SHP77 treated with DMSO at 0.1 percent for 48 hours (cell line): Measurements from ENCODE around the gene MVB12A.

ENCODE experiments used
- DNase-seq: peaks from one replicate; lab custom pipeline; 2025; lab: John Stamatoyannopoulos, UW

The MVB12A gene

GRCh38 chr19:17441241-17442021 is 21.6 kb downstream of the MVB12A start:
- DNase-seq, result no peak

- no peak for DNase-seq
Observed at GRCh38 chr19:17445526-17446165, 25.8 kb downstream of the MVB12A start.

- no peak for DNase-seq
Observed at GRCh38 chr19:17447704-17448130, 27.9 kb downstream of the MVB12A start.

- no peak for DNase-seq
Observed at GRCh38 chr19:17448131-17448967, 28.5 kb downstream of the MVB12A start, which contains the start of gene TMEM221. Gene TMEM221, minus strand, starts transcription at chr19:17448668. Its CDS starts 206 bp downstream, at chr19:17448462.

- no peak for DNase-seq
Observed at GRCh38 chr19:17450264-17451075, 30.6 kb downstream of the MVB12A start.

GRCh38 chr19:17451820-17452219 is 32.0 kb downstream of the MVB12A start:
- DNase-seq, result no peak

- no peak for DNase-seq
Observed at GRCh38 chr19:17454576-17455071, 34.8 kb downstream of the MVB12A start.

GRCh38 chr19:17455308-17456123 is 35.7 kb downstream of the MVB12A start:
- no peak for DNase-seq

- no peak for DNase-seq
Observed at GRCh38 chr19:17456127-17456526, 36.3 kb downstream of the MVB12A start.

- DNase-seq, result no peak
Observed at GRCh38 chr19:17457616-17458015, 37.8 kb downstream of the MVB12A start.

- no peak for DNase-seq
Observed at GRCh38 chr19:17458970-17459369, 39.1 kb downstream of the MVB12A start.

GRCh38 chr19:17460372-17461230 is 40.8 kb downstream of the MVB12A start, which contains the start of gene NXNL1:
Gene NXNL1, minus strand, starts transcription at chr19:17460926. Its CDS starts 57 bp downstream, at chr19:17460869.
- no peak for DNase-seq

GRCh38 chr19:17466487-17466850 is 46.6 kb downstream of the MVB12A start:
- DNase-seq, result no peak

GRCh38 chr19:17467471-17468301 is 47.8 kb downstream of the MVB12A start:
- DNase-seq, result no peak

- DNase-seq, result no peak
Observed at GRCh38 chr19:17468302-17469091, 48.6 kb downstream of the MVB12A start.

- DNase-seq, result no peak
Observed at GRCh38 chr19:17469092-17469480, 49.2 kb downstream of the MVB12A start.

- DNase-seq, result peak; percentile 84
Observed at GRCh38 chr19:17469481-17470067, 49.7 kb downstream of the MVB12A start.
